ENCODE results near the gene IL17RE.
"Not testable (repeated sequence)": the region's sequence is repeated elsewhere in the genome, so short reads cannot be mapped to it uniquely, and the experiment has no call there.

Gene IL17RE, protein sequence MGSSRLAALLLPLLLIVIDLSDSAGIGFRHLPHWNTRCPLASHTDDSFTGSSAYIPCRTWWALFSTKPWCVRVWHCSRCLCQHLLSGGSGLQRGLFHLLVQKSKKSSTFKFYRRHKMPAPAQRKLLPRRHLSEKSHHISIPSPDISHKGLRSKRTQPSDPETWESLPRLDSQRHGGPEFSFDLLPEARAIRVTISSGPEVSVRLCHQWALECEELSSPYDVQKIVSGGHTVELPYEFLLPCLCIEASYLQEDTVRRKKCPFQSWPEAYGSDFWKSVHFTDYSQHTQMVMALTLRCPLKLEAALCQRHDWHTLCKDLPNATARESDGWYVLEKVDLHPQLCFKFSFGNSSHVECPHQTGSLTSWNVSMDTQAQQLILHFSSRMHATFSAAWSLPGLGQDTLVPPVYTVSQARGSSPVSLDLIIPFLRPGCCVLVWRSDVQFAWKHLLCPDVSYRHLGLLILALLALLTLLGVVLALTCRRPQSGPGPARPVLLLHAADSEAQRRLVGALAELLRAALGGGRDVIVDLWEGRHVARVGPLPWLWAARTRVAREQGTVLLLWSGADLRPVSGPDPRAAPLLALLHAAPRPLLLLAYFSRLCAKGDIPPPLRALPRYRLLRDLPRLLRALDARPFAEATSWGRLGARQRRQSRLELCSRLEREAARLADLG

DNA sequence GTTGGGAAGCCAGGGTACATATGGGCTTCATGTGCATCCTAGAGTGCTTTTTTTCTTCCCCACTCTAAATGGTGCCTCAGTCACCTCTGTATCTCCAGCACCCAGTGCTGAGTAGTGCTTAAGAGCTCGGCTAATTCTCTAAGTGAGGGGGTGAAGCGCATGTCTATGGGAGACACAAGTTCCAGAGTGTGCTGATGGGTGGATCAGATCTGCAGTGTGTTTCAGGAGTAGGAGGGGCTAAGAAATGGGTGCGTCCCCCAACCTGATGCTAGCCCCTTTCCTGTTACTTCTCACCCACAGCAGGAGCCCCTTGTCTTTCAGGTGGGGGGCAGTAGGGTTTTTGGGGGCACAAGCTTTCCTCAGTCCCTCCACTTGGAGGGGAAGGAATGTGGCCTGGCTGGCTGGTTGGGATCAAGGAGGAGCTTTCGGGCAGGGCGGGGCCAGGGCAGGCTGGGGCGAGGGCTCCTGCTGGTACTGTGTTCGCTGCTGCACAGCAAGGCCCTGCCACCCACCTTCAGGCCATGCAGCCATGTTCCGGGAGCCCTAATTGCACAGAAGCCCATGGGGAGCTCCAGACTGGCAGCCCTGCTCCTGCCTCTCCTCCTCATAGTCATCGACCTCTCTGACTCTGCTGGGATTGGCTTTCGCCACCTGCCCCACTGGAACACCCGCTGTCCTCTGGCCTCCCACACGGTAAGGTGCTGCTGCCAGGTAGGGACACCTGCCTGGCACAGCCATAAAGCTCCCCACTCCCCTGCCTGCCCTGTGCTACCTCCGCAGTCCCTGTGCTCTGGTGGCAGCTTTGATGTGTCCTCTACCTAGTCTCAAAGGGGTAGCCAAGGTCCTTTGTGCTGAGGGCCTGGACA lies at the start of gene IL17RE:
Gene IL17RE (plus strand): TSS at position 477 of the 866 bp plus-strand sequence. CDS start 85 bp downstream, at position 562.
- DNase-seq (ENCODE audit: low read depth in 3 of 3), result no peak

DNA sequence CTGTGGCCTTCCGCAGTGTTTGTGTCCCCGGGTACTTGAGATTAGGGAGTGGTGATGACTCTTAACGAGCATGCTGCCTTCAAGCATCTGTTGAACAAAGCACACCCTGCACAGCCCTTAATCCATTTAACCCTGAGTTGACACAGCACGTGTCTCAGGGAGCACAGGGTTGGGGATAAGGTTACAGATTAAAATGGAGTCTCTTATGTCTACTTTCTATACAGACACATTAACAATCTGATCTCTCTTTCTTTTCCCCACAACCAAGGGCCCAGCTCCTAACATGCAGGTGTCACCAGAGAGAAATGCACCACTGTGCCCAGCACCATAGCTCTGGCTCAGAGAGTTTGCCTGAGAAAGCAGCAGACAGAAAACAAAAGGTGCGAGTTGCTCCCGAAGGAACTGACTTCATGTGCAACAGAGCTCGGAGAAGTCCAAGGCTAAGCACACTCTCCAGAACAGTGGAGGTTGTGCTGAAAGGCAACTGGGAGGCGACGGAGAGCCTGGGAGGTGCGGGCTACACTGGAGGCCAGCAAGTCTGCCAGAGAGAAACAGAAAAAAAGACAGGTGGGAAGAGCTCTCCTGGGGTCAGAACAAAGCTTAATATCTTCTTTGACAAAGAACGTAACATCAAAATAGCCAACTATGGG lies 48.2 kb upstream of the IL17RE start:
- not testable (repeated sequence) for DNase-seq (ENCODE audit: low read depth in 3 of 3)

DNA sequence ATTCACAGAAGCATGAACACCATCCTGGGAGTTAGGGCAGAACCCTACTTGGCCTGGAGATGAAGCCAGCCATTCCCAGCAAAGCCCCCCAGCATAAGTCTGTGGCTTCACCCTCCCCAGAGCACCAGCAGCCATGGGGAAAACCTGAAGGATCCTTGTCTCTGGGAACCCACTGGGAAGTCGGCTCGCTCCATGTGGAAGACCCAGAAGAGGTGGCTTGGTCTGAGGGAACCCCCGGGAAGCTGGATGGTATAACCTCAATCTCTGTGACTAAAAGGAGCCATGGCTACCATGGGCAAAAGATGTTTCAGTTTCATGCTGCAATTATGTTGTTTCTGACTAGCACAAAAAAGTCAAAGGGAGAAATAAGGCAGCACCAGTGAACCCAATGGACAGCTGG lies 47.1 kb upstream of the IL17RE start:
- DNase-seq (ENCODE audit: low read depth in 3 of 3), result no peak

DNA sequence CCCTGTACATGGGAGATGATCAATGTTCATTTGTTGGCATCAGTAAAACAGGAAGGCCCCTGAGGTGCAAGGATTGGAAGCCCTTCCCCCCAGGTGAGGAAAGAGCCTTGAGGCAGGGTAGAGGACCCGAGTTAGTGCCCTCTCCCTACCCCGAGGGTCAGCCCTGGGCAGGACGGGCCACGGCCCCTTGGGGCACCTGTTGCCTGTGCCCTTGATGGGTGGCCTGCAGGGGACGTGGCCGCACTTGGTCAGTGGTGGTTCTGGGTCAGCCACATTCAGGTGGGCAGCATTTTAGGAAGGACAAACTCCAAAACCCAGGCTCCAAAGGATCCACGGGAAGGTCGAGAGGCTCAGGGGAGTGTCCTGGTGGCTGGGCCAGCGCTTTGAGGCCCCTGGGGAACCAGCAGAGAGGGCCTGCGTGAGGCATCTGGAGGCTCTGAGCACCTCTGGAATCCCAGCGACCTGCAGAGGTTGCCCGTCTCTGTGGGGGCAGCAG lies 43.1 kb upstream of the IL17RE start:
- no peak for DNase-seq (ENCODE audit: low read depth in 3 of 3)

DNA sequence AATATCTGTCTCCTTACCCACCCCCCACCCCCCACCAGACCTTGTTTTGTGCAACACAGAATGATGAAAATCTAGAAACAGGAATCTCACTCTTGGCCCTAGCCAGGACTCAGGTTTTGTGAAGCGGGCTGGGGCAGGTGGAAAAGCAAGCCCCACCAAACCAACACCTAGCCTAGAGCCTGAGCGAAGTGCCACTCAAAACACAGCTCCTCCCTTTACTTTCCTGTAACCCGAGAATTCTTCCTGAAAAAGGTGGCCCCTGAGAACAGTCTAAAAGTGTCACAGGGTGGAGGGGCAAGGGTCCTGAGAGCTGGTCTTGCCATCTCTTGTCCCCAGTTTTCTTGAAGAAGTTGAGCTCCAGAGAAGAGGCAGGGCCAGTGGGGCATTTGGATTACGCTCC lies 41.4 kb upstream of the IL17RE start:
- DNase-seq (ENCODE audit: low read depth in 3 of 3), result no peak

DNA sequence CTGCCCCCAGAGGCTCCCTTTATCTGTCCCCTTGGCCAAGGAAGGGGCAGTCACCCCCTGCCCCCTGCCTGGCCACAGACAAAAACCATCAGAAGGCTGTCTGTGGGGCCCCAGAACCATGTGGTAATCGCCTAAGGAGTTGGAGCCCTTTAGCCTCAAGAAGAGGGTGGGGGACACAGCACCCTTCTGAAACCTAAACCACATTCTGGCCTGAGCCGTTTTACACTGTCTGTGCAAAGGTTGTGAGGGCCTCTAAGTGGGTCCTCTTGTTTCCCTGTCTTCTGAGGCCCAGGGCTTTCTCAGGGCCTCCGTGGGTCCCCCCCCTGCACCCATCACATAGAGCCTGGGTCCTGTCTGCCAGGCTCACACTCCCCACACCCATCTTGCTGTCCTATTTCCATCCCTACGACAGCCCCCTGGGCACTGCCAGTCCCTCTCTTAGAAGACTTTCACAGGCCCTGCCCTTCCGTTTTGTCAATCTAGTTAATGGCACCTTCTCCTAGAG lies 41.0 kb upstream of the IL17RE start:
- no peak for DNase-seq (ENCODE audit: low read depth in 3 of 3)

DNA sequence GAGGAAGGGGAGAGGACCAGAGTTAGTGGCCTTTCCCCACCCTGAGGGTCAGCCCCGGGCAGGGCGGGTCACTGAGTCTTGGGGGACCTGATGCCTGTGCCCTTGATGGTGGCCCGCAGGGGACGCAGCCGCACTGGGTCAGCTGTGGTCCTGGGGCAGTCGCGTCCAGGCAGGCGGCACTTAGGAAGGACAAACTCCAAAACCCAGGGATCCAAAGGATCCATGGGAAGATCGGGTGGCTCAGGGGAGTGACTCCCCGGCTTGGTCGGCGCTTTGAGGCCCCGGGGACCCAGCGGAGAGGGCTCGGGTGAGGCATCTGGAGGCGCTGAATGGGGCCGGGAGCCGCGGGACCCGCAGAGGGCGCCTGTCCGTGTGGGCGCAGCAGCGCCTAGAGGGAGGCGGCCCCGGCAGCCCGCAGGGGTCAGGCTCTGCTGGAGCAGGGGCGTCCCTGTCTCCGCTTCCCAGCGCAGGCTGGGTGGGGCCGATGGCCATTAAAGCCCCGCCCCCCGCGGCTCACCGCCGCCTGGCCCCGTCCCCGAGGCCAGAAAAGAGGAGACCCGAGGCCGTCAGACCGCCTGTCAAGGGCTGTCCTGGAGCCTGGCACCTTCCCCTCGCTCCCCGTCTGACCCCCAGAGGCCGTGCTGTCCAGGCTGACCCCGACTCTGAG lies 40.1 kb upstream of the IL17RE start:
- DNase-seq (ENCODE audit: low read depth in 3 of 3), result peak in 1 of 3 experiments; percentile 21

DNA sequence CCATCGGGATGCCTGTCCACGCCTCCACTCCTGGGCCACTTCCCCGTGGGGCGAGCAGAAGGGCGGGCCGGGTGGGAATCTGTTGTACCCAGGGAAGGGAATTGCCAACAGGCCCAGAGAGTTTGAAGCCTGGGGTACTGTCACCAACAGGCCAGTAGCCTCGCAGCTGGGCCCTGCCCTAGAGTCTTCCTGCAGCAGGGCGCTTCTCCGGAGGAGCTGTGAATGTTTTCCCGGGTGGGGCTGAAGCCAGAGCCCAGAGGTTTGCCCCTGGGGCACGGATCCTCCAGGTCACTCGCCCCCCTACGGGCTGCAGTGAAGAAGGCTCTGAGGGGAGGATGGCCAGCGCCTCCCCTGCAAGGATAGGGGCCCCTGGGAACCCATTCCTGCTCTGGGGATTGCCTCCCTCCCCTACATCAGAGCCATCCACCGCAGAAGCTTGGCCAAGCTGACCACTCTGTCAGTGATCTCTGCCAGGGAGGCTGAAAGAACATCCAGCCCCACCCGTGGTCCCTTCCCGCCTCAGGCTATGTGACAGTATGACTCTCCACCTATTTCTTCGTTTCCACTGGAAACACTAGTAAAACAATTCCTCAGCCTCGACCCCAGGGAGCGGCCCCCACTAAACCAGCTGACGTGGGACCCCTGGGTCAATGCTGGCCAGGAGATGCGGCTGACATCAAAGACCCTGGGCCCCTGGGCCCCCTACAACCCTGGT lies 39.4 kb upstream of the IL17RE start:
- DNase-seq (ENCODE audit: low read depth in 3 of 3), result no peak

DNA sequence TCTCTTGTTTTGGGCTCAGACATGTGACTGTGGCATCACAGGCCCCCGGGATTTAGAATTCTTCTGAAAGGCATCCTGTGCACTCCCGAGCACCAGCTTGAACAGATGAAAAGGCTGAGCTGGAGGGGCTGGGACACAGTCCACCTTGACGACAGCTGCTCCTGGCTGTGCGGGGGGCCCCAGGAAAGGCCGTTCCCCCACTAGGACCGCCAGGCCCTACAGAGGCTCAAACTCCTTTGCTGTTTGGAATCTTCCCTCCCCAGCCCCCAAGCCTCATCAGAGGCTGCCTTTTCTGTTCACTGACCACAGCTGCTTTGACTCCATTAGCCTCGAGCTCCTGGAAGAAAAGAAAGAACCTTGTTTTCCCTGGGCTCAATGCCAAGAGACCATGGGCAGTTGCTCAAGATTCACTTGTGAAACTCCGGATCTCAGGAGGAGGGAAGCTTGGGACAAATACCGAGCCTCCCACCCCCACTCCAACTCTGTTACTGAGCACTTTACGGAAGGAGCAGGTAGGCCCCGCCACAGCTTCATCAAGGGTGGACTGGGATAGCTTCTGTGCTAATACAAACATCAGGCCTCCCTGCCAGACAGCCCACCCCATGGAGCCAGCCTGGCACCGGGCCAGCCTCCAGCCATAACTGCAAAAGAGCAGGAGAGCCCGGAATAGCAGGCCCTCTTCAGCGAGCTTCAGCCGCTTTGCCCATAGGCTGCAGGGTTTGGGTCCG lies 38.3 kb upstream of the IL17RE start:
- no peak for DNase-seq (ENCODE audit: low read depth in 3 of 3)

DNA sequence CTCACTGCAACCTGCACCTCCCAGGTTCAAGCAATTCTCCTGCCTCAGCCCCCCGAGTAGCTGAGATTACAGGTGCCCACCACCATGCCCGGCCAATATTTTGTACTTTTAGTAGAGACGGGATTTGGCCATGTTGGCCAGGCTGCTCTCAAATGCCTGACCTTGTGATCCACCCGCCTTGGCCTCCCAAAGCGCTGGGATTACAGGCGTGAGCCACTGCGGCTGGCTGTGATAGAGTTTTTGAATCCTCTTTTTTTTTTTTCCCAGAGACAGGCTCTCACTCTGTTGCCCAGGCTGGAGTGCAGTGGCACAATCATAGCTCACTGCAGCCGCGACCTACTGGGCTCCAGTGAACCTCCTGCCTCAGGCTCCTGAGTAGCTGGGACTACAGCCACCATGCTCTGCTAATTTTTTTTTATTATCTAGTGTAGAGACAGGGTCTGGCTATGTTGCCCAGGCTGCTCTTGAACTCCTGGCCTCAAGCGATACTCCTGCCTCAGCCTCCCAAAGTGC lies 37.5 kb upstream of the IL17RE start:
- not testable (repeated sequence) for DNase-seq (ENCODE audit: low read depth in 3 of 3)

DNA sequence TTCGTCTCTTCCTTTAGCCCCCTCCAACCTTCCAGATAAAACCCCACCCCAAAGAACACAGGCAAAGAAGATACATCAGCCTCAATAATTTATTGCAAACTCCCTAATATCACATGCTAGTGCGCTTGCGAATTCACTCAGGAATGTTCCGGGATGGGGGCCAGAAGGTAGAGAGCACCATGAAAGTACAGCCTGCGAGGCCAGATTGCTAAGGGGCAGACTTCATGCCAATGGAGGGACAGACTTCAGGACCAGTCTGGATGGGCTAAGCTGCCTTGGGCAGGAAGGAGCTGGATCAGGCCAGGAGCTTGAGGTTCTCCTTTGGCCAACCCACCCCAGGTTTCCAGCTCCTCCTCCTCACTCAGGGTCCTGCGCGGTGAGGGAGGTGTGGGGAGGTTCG lies 36.0 kb upstream of the IL17RE start:
- DNase-seq (ENCODE audit: low read depth in 3 of 3), result no peak

DNA sequence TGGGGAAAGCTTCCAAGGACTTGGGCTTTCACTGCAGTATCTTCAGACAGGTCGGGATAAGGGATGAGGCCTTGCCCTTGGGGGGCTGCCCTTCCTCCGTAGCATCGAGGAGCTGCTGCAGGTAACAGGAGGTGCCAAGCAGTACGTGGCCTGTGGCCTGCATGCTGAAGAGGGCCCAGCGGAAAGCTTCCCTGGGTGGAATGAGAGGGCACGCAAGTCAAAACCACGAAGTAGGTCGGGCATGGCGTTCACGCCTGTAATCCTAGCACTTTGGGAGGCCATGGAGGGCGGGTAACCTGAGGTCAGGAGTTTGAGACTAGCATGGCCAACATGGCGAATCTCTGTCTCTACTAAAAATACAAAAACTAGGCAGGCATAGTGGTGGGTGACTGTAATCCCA lies 35.5 kb upstream of the IL17RE start:
- DNase-seq (ENCODE audit: low read depth in 3 of 3), result no peak

DNA sequence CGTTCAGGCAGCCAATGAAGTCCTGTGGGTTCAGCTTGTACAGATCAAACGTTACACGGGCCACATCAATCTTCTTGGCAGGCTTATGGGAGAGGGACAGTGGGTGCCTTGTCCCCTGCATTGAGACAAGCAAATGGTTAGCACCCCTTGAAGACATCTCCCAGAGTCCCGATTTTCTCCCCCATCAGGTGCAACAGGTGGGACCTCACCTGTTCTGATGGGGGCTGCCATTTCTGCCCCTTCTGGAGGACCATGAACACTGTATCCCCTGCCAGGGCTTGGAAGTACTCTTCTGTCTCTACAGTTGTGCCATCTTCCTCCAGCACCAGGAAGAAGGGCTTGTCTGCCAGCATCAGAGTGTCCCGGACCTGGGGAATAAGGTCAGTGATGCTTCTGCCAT lies 32.7 kb upstream of the IL17RE start:
- no peak for DNase-seq (ENCODE audit: low read depth in 3 of 3)

DNA sequence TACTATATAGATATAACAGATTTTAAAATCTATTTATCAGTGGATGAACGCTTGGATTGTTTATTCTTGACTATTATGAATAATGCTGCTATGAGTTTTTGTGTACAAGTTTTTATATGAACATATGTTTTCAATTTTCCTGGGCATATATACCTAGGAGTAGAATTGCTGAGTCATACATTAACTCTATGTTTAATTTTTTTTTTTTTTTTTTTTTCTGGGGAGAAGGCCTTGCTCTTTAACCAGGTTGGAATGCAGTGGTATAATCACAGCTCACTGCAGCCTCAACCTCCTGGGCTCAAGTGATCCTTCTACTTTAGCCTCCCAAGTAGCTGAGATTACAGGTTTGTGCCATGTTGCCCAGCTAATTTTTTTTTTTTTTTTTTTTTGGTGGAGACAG lies 31.7 kb upstream of the IL17RE start:
- DNase-seq (ENCODE audit: low read depth in 3 of 3), result no peak

DNA sequence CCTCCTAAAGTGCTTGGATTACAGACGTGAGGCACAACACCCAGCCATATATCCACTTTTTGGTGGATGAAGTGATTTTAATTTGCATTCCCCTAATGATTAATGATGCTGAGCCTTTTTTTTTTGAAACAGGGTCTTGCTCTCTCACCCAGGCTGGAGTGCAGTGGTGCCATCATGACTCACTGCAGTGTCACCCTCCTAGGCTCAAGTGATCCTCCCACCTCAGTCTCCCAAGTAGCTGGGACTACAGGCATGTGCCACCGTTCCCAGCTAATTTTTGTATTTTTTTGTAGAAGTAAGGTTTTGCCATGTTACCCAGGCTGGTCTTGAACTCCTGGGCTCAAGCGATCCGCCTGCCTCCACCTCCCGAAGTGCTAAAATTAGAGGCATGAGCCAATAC lies 30.6 kb upstream of the IL17RE start:
- not testable (repeated sequence) for DNase-seq (ENCODE audit: low read depth in 3 of 3)

DNA sequence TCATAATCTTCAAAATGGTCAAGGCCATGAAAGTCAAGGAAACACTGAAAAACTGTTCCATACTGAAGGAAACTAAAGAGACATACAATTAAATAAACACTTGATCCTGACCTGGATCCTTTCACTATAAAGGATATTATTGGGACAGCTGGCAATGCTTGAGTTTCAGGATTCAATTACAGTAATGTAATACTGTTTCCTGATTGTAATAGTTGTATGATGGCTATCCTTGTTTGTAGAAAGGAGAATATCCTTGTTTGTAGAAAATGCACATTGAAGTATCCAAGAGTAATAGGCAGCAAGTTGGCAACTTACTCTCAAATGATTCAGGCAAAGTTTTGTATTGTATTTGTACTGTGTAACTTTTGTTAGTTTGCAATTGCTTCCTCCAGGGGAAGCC lies 27.2 kb upstream of the IL17RE start:
- no peak for DNase-seq (ENCODE audit: low read depth in 3 of 3)

DNA sequence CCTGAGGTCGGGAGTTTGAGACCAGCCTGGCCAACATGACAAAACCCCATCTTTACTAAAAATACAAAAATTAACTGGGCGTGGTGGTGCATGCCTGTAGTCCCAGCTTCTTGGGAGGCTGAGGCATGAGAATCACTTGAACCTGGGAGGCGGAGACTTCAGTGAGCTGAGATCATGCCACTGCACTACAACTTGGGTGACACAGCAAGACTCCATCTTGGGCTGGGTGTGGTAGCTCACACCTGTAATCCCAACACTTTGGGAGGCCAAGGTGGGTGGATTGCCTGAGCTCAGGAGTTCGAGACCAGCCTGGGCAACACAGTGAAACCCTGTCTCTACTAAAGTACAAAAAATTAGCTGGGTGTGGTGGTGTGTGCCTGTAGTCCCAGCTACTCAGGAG lies 26.4 kb upstream of the IL17RE start:
- DNase-seq (ENCODE audit: low read depth in 3 of 3), result not testable (repeated sequence)

DNA sequence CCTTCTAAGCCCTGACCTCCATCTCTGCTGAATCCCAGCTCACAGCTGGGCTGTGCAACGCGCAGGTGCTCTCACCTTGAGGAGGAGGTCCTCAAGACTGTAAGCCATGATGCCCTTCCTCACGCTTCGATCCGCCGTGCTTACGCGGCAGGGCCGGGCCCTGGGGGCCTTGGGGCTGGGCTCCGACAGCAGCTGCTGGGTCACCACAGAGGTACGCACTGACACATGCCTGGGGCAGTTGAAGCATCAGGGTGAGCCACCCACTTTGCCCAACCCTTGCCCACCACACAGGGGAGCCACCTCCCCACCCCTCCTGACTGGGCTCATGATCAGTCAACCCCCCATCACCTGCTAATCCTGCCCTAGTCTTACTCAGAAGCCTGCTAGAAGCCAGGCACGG lies 25.7 kb upstream of the IL17RE start:
- no peak for DNase-seq (ENCODE audit: low read depth in 3 of 3)

DNA sequence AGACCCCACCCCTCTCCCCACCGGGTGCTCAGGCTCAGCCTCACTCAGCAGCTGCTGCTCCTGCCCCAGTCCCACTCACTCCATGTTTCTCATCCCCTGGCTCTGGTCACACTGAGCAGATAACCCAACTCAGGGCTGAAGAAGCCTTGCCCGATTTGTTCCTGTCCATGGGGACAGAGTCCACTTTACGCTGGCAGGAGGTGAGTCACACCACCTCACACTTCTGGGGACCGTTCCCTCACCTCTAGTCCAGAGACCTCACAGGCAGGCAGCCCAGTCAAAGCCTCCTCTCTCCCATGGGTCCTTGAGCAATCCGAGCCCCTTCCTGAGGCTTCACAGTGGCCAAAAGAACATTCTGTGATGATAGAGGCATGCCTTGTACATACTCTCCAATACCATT lies 23.9 kb upstream of the IL17RE start:
- DNase-seq (ENCODE audit: low read depth in 3 of 3), result no peak

Measured in stimulated activated CD4-positive, alpha-beta T cell treated with anti-CD3 and anti-CD28 coated beads, TNF-alpha, amount 100 ng/mL, for 4 hours (primary cell).